Left lung (tissue), 10 donors: ENCODE measurements around the gene CHMP6. TPM values are rescaled to one million over a fixed set of nuclear protein-coding genes. Genes with fewer than 3 reads are reported as not detected.

Source experiments
- ATAC-seq: fragments of 200-7000 bp; cut with Tn5 transposase; one replicate; pipeline ENCODE4 v1.9.1; 2020; ENCODE audit warnings: moderate library complexity
- DNase-seq, 4 donors: peaks; one replicate each; pipeline ENCODE4 v3.0.0-alpha.2; 2013 to 2020
- H3K27ac ChIP-seq, 2 donors: fragments of 200-600 bp; sonication (generic) in 1 of 2; one replicate each; pipeline versions ENCODE4 v1.5.0 to v1.8.0; 2020 to 2021
- H3K27me3 ChIP-seq, 2 donors: fragments of 200-600 bp; sonication (generic) in 1 of 2; one replicate each; pipeline versions ENCODE4 v1.5.0 to v1.8.0; 2020 to 2021
- H3K36me3 ChIP-seq, 2 donors: fragments of 200-600 bp; sonication (generic) in 1 of 2; one replicate each; pipeline versions ENCODE4 v1.5.0 to v1.8.0; 2020 to 2021
- H3K4me1 ChIP-seq, 2 donors: fragments of 200-600 bp; one replicate each; pipeline ENCODE4 v1.8.0; 2021
- H3K4me3 ChIP-seq, 2 donors: fragments of 200-600 bp; sonication (generic) in 1 of 2; one replicate each; pipeline versions ENCODE4 v1.5.0 to v1.8.0; 2020 to 2021; ENCODE audit warnings: mild to moderate bottlenecking in 1 of 2
- H3K9me3 ChIP-seq, 2 donors: fragments of 200-600 bp; sonication (generic) in 1 of 2; one replicate each; pipeline versions ENCODE4 v1.5.0 to v1.8.0; 2020 to 2021
- intact Hi-C, 2 donors: fragments of 100-400 bp; cut with DNase I; formaldehyde crosslinking; loops; one replicate each; pipeline versions ENCODE4 v1.11.2 to v1.14.2; 2022
- polyA plus RNA-seq, 6 donors: library from polyadenylated mRNA; unstranded; fragments of 120-200 nt; gene quantifications; one replicate each; pipeline ENCODE4 v1.2.1, GENCODE V29; 2013; ENCODE audit not compliant: insufficient read length in 6 of 6
- total RNA-seq, 2 donors: library from RNA; stranded (reverse); fragmentation: NEBNext Ultra II Directional; extraction: Animal tissue kit (Norgen Biotek cat#: 25700); gene quantifications; one replicate each; pipeline ENCODE4 v1.2.1, GENCODE V29; 2021
- TF ChIP-seq, protein P1 (sequence below), 2 donors: fragments of 200-600 bp; sonication (generic) in 1 of 2; IDR thresholded peaks; one replicate each; pipeline versions ENCODE4 v1.5.0 to v1.8.0; 2021; ENCODE audit warnings: antibody characterized with exemption in 2 of 2
- donor health status: DM: no; HTN: yes; CAD: no.
- donor health status: DM: no; HTN: no; CAD: no.

The CHMP6 gene
- total and polyA plus RNA-seq, 8 donors: 24.1 to 32.7 (median 28.6) TPM

DNA sequence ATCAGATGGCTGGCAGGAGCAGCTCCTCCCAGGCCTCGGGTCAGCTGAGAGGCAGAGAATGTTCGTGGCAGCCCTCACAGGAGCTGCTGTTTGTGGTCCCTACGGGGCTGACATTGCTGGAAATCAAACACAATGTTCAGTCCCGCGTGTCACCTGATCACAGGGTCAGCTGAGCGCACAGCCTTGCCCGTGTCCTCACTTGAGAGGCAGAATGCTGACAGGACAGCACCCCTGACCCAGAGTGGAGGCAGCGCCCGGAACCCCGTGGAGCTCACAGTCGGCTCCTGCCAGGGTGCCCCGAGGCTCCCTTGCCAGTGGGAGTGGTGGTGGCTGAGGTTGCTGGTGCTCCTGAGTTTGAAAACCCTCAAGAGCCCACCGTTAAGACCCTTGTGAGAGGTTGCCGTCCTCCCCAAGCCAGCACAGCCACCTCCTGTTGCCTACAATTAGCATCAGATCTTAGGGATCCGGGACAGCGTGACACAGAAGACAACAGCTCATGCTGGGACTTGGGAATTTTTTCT lies 3.6 kb upstream of the CHMP6 start:
- DNase-seq (peak in 1 of 4 donors; percentile 75), ATAC-seq (no peak)
- H3K4me1 ChIP-seq: peaks cover 11 to 35% of the 10 kb centered on the region in 2 donors
- no peaks in the 10 kb centered on the region for H3K9me3 ChIP-seq
- H3K4me3 ChIP-seq: no peak overlapping the region
- TF ChIP-seq, protein P1, sequence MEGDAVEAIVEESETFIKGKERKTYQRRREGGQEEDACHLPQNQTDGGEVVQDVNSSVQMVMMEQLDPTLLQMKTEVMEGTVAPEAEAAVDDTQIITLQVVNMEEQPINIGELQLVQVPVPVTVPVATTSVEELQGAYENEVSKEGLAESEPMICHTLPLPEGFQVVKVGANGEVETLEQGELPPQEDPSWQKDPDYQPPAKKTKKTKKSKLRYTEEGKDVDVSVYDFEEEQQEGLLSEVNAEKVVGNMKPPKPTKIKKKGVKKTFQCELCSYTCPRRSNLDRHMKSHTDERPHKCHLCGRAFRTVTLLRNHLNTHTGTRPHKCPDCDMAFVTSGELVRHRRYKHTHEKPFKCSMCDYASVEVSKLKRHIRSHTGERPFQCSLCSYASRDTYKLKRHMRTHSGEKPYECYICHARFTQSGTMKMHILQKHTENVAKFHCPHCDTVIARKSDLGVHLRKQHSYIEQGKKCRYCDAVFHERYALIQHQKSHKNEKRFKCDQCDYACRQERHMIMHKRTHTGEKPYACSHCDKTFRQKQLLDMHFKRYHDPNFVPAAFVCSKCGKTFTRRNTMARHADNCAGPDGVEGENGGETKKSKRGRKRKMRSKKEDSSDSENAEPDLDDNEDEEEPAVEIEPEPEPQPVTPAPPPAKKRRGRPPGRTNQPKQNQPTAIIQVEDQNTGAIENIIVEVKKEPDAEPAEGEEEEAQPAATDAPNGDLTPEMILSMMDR (IDR thresholded peaks at IDR 0.05): no peak
- H3K27me3 ChIP-seq: no peaks in the 10 kb centered on the region
- no peaks in the 10 kb centered on the region for H3K36me3 ChIP-seq
- intact Hi-C loops: loop anchor here in 1 of 2 donors (5.0 kb wide), 1 partner anchor 114 kb away; no protein-coding TSS in a partner anchor
- H3K27ac ChIP-seq: no peak overlapping the region

DNA sequence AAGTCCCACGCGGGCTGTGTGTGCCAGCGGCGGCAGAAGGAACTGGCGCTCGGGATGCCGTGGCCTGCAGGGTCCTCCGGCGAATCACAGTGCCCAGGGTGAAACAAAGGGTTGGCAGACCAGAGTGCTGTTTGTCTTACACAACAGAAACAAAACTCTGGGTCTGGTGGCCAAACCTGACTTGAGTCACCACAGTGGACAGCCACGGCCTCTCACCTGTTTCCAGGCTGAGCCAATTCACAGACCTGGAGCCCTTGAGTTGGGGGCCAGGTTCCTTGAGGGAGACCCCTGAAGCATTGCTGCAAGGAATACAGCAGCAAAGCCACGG lies 2.1 kb upstream of the CHMP6 start:
- Histone ChIP-seq H3K9me3 (no peaks in the 10 kb centered on the region), H3K4me3 (no peak overlapping the region), H3K27me3 (no peaks in the 10 kb centered on the region), H3K27ac (no peak overlapping the region), H3K4me1 (peaks cover 15 to 50% of the 10 kb centered on the region in 2 donors), H3K36me3 (no peaks in the 10 kb centered on the region)
- TF ChIP-seq, protein P1 (IDR thresholded peaks at IDR 0.05): no peak
- DNase-seq (peak in 1 of 4 donors; percentile 78), ATAC-seq (no peak)
- intact Hi-C loops: loop anchor here in 1 of 2 donors (5.0 kb wide), 1 partner anchor 113 kb away; no protein-coding TSS in a partner anchor

- TF ChIP-seq, protein P1 (IDR thresholded peaks at IDR 0.05): no peak
- ATAC-seq: no peak
- peak in 1 of 4 donors; percentile 72 for DNase-seq
- H3K9me3 ChIP-seq: no peaks in the 10 kb centered on the region
- H3K36me3 ChIP-seq: peaks cover 0 to 13% of the 10 kb centered on the region in 2 donors
- H3K27me3 ChIP-seq: no peaks in the 10 kb centered on the region
- H3K4me3 ChIP-seq: peak overlapping the region; percentile 70 to 86
- intact Hi-C loops: no loop called here
- H3K27ac ChIP-seq: peak overlapping the region; percentile 33 to 67
- peaks cover 15 to 50% of the 10 kb centered on the region in 2 donors for H3K4me1 ChIP-seq
These were observed 558 bp upstream of the CHMP6 start for GRCh38 chr17:80990921-80991644.

- TF ChIP-seq, protein P1 (IDR thresholded peaks at IDR 0.05): no peak
- Histone ChIP-seq H3K4me3 (peak overlapping the region; percentile 70 to 86), H3K4me1 (peaks cover 15 to 38% of the 10 kb centered on the region in 2 donors), H3K27ac (peak overlapping the region; percentile 33 to 67), H3K9me3 (no peaks in the 10 kb centered on the region), H3K27me3 (no peaks in the 10 kb centered on the region), H3K36me3 (peaks cover under 1 to 26% of the 10 kb centered on the region in 2 donors)
- ATAC-seq (peak; percentile 4), DNase-seq (peak in 1 of 4 donors; percentile 84)
- intact Hi-C loops: no loop called here
These were observed 671 bp downstream of the CHMP6 start for GRCh38 chr17:80992077-80992947.
